Measurements from ENCODE around the gene POLG. TPM values are rescaled to one million over a fixed set of nuclear protein-coding genes. Genes with fewer than 3 reads are reported as not detected.

Gene POLG
- total RNA-seq, 1 experiment from 2014 or later: 41.3 TPM

- DNase-seq (ENCODE audit: low read depth): peak; percentile 35
These were observed 22.1 kb upstream of the POLG start for GRCh38 chr15:89356634-89357298.

DNA sequence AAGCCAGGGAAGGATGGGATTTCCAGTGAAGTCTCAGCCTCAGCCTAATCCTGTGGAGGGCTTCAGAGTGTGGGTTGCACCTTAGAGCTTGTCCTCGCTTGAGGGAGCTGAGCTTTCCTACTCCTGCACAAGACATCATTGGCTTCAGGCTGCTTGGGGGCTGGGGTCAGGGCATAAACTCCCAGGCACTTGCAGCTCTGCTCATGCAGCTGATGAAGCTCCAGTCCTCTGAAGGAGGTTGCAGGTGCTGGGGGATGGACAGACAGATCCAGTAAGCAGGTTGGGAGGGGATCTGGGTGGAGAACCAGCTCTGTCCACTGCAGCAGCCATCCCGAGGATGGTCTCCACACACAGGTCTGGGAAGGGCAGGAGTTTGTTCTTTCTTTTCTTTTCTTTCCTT is 19.4 kb upstream of the POLG start:
- DNase-seq (ENCODE audit: low read depth): no peak

DNA sequence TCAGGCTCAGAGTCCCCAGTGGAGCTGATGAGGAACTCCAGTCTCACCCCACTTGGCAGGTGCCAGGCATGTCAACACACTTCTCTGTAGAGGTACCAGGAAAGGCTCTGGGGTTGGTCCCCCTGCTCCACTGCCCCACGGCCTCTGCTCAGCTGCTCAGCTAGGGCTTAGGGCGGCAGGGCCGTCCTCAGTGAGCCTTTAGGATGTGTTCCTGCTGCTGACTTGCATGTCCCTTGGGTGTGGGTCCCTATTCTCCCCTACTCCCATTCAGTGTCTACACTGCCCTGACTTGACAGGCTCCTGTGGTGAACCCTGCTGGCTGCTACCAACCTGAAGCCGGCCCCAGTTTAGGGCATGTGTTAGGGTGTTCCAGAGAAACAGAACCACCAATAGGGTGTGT is 17.9 kb upstream of the POLG start:
- DNase-seq (ENCODE audit: low read depth): no peak

DNA sequence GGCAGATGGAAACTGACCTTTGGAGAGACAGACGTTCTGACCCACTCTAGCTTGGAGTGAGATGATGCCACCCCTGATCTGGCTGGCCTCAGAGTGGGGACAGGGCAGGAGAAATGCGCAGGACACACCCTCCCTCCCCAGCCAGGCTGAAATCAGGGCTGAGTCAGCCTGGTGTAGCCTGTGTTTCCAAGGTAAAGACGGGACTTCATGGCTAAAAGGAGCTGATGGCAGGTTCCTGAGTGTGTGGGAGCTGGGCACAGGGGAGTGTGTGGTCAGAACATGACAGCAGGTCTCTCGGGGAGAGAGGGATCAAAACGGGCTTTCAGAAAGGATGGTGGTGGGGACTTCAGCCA is 14.6 kb upstream of the POLG start:
- peak; percentile 32 for DNase-seq (ENCODE audit: low read depth)

DNA sequence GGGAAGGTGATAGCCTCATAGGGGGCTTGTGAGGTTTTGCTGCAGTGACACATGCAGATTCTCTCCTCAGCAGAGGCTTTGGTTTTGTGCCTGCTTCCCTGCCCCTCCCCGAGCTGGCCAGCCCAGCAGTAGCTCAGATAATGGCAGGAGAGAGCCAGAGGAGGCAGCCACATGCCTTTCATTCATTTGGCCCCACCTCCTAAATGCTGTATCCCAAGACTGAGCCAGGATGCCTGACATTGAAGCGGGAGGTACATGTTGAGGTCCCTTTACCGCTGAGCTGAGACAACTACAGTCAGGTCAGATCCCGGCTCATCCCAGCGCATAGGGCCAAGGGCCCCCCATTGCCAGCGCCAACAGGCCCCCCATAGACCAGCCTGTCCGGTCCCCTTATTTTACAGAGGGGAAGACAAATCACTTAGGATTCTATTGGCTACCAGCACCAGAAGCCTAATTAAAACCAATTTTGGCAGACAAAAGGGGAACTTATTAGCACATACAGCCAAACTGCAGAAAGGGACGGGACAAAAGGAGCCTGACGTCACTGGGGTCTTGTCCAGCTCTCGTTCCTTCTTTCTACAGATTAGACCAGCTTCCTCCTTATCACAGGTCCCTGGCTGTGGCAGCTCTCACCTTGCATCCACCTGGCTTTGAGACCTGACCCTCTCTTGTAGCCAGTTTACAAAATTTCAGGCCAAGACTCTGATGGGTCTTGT is 12.1 kb upstream of the POLG start:
- DNase-seq (ENCODE audit: low read depth): no peak

GRCh38 chr15:89345248-89345647 is 10.6 kb upstream of the POLG start:
- no peak for DNase-seq (ENCODE audit: low read depth)

GRCh38 chr15:89342840-89343239 is 8.2 kb upstream of the POLG start:
- DNase-seq (ENCODE audit: low read depth): no peak

DNA sequence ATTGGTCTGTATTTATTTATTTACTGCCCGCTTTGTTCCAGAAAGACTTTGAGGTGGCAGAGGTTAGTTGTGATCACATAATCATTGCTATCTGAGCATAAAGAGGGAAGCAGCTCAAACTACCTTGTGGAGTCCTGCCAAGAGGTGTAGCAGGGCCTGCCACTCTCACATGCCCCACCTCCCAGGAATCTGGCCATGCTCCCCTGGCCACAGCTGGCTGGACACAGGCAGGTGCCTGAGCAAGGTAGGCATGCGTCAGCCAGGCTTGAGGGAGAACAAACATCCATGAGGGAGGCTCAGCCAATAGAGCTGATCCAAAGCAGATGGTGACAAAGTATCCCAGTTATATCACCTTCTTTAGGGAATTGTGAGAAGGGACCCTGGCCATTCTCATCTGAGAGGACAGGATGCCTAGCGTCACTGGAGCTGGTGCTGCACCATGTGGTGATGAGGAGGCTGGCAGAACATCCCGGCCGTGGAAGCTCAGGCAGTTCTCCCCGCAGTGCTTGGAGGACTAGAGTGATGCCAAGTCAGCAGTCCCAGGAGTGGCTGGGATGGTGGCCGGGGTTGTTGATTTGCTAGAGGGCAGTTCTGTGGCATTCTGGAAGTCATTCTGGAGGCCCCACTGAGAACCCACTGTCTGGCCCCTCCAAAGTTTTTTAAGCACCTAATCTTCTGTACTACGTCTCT is 6.8 kb upstream of the POLG start:
- no peak for DNase-seq (ENCODE audit: low read depth)

- no peak for DNase-seq (ENCODE audit: low read depth)
These were observed 5.9 kb upstream of the POLG start for GRCh38 chr15:89340573-89340972.

DNA sequence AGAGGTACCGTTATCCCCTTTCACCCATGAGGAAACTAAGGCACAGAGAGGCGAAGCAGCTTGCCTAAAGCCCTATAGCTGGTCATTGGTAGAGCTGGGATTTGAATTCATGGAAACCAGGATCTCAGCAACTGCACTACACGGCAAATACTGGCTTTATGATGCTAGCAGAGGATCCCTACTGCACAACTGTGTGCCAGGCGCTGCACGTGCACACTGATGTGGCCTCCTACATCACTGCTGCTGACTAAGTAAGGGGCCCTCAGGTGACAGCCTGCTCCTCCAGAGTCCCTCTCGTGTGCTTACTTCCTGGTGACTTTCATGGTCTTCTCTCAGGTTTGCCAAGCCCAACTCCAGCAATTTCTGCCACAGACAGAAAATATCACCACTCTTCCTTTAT is 3.4 kb upstream of the POLG start:
- no peak for DNase-seq (ENCODE audit: low read depth)

DNA sequence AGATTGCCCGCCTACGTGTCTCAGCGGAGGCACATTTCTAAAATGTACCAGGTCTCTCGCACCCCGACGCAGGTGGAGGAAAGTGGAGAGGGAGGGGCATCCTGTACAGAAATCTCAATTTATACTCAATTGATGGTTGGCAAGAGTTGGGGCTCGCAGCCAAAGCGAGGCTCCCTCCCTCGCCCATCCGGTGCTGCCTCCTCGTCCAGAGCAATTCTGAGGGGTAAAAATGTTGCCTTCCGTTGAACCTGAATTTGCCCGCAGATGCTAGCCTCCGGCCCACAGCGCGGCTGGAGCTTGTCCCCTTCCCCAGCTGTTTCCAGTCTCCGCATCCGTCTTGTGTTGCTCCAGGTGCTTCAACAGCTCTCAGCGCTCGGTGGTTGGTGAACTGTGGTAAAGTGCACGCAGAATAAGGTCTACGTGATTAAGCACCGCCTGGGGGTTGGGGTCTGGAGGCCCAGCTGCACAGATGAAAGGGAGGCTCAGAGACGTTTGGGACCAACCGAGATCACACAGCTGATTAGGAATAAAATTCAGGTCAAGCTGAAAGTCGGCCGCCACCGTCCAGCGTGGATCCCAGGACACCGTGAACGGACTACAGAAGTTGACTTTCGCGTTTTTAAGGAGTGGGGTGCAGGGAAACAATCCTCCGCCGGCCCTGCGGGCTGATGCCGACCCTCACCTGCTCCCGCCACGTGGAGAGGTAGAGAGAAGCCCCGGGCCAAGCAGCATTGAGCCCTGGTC is 846 bp upstream of the POLG start:
- DNase-seq (ENCODE audit: low read depth): no peak

DNA sequence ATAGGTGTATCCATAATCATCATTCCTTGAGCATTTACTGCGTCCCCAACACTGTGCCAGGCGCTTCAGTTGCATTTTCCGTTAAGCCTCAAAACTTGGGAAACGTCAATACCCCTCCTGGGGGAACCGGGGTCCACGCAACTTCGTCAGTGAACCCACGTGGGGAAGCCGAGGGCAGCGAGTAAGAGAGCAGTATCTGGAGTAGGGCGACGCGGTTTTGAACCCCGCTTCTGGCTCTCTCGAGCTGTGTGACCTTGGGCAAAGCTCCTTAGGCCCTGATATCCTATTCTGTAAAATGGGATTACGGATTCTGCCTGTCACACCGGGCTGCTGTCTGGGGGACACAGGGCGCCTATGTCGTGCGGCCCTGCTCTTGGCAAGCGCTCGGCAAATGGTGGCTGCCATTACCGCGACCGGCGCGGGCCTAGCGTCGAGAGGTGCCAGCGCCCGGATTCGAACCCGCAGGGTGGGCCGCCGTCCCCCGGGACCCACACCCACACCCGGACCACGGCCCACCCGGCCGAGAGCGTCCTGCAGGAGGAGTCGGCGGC is 590 bp downstream of the POLG start:
- DNase-seq (ENCODE audit: low read depth): no peak

DNA sequence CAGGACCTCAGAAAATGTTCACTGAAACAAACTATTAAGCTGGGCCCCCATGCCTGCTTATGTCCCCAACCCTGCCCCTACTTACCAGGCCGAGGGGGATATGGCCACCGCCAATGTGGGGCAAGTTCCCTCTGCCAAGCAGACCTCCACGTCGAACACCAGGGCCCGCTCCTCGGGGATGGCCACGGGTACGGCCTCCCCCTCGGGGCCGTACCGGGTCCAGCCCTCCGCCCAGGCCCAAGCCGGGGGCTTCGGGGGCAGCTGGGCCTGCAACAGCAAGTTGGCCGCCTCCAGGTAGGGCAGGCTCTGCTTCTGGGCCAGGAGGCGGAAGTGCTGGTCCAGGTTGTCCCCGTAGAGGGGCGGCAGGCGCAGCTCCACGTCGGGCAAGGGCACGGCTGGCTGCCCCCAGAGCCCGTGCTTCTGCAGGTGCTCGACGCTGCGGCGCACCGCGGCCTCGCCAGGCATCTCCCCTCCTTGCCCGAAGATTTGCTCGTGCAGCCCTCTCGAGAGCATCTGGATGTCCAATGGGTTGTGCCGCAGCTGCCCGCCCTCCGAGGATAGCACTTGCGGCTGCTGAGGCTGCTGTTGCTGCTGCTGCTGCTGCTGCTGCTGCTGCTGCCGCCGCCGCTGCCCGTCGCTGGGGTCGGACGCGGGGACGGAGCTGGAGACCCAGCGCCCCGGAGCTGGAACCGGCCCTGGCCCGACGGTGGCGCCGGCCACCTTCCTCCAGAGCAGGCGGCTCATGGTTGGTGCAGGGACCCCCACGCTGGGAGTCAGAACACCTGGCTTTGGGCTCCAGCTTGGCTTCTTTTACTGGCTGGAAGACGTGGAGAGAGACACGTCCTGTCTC is 1.4 kb downstream of the POLG start:
- no peak for DNase-seq (ENCODE audit: low read depth)

- DNase-seq (ENCODE audit: low read depth): no peak
These were observed 2.2 kb downstream of the POLG start for GRCh38 chr15:89332446-89332845.

DNA sequence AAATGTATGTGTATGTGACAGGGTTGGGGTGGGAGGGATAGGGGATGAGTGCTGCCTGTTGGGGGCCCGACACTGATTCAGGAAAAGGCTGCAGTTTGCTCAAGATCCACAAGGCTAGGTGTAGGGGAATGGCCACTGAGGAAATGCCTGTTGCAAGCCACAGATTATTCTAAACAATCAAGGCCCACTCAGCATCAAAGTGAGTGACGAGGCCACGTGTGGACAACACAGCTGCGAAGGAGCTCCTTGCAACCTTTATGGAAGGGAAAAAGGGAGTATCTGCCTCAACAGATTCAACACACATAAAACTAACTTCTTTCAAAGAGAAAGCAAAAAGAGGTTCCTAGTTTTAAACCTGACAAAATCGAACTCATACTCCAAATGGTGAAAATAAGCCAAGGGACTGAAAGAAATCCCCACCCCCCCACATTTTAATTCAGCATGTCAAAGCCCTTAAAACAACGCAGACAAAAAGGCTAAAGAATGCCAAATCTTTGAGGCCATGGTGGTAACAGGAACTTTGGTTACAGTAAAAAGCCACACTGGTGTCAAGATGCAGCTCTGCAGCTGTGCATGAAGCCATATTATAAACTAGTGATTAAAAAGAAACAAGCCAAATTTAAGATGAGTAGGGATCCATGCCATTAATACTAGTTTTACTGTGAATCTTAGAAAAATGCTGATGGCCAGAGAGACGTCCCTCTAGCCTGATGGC is 3.6 kb downstream of the POLG start:
- no peak for DNase-seq (ENCODE audit: low read depth)

DNA sequence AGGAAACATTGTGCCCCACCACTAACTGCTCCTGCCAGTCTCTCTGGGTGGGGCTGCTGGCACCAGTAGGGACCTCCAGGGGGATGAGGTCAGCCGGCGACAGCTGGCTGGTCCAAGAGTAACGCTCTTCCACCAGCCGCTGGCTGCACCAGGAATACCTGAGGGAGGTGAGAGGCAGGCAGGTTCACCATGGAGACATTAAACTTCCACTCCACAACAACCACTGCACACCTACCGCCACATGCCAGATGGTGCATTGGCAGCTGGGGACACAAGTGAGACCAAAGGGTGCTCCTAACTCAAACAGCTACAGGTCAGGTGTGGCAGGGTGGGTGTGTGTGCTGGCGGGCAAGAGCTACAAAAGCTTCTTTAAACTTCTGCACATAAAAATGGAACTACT is 4.5 kb downstream of the POLG start:
- no peak for DNase-seq (ENCODE audit: low read depth)

DNA sequence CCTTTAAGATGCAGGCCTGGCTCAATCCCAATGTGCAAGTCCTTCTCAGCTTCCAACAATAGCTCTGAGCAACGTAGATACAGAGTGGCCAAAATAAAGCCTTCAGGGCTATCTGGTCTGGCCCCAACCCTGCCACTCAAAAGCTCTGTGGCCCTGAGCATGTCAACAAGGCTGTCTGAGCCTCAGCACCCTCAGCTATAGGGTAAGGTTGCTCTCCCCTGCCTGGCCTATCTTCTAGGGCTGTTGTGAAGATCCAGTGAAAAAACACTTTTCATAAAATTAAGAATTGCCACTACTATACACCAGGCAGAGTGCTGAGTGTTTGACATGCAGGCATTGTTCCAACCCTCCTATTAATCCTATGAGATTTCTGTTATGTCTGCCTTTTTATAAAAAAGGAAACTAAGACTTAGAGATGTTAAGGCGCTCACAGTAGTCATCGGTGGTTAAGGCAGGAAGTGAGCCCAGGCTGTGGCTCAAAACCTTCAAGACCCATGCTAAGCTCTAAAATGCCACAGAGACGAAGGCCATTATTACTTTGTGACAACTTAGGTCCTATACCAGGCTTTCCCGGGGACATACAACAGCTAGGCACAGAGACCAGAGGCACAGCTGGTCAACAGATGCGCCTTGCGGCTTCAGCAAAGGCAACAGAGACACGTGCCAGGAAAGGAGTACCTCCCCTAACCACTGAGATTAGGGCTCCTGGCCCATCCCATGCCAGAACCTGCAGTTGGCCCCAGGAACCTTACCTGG is 5.1 kb downstream of the POLG start:
- DNase-seq (ENCODE audit: low read depth): no peak

GRCh38 chr15:89328398-89329254 is 6.0 kb downstream of the POLG start:
- no peak for DNase-seq (ENCODE audit: low read depth)

- DNase-seq (ENCODE audit: low read depth): no peak
These were observed 7.5 kb downstream of the POLG start for GRCh38 chr15:89327113-89327512.

Data from M059J (cell line).